Endothelial cell of umbilical vein (primary cell): Measurements from ENCODE around the gene GRK5. TPM values are rescaled to one million over a fixed set of nuclear protein-coding genes. Genes with fewer than 3 reads are reported as not detected.

Experiments used
- BruUV-seq: library from RNA; stranded (reverse); fragments of 400-500 nt; replicated peaks from 2 replicates; lab custom pipeline; 2021; lab: Mats Ljungman, UMichigan
- CTCF ChIA-PET: fragments of 300-600, 350-600 bp; sonication (Branson Sonifier 250); formaldehyde crosslinking; loops from one replicate; lab custom pipeline; 2021; ENCODE audit warnings: antibody characterized with exemption, inconsistent platforms; lab: Charles Lee
- POLR2A ChIA-PET: fragments of 300-600, 350-600 bp; sonication (Branson Sonifier 250); formaldehyde crosslinking; loops from one replicate; lab custom pipeline; 2021; ENCODE audit warnings: antibody characterized with exemption, inconsistent platforms; lab: Charles Lee
- DNase-seq: peaks from one replicate; pipeline ENCODE4 v3.0.0-alpha.2; 2011; ENCODE audit warnings: low read depth, low spot score
- FAIRE-seq: peaks from 2 replicates; lab custom pipeline; 2011; peaks lifted over from hg19 to GRCh38; lab: Jason Lieb, UNC
- H2AFZ ChIP-seq: 2 replicates; pipeline ENCODE4 v1.6.0; 2012; ENCODE audit warnings: low read depth, low read length, control low read depth, inconsistent platforms
- H3K27ac ChIP-seq: 2 replicates; pipeline ENCODE4 v1.5.1; 2011; ENCODE audit warnings: low read depth, mild to moderate bottlenecking, control low read depth, low read length, moderate library complexity; ENCODE audit not compliant: insufficient read depth
- H3K27me3 ChIP-seq, 2 experiments: 2 replicates each; pipeline versions ENCODE4 v1.6.0 to v1.6.1; 2011; ENCODE audit warnings: low read length in 2 of 2, mixed read lengths in 1 of 2; ENCODE audit not compliant: control insufficient read depth in 2 of 2, insufficient read depth in 2 of 2
- H3K36me3 ChIP-seq, 2 experiments: 2 replicates in 1 of 2; 3 replicates in 1 of 2; pipeline ENCODE4 v1.5.1; 2011; ENCODE audit warnings: low read length in 2 of 2, mild to moderate bottlenecking in 1 of 2, moderate library complexity in 1 of 2; ENCODE audit not compliant: control insufficient read depth in 2 of 2, insufficient read depth in 2 of 2; ENCODE audit errors: extremely low read depth in 1 of 2
- H3K4me1 ChIP-seq: 3 replicates; pipeline ENCODE4 v1.5.1; 2011; ENCODE audit warnings: mild to moderate bottlenecking, low read length; ENCODE audit not compliant: control insufficient read depth, insufficient read depth; ENCODE audit errors: extremely low read depth
- H3K4me2 ChIP-seq: 2 replicates; pipeline ENCODE4 v1.6.1; 2011; ENCODE audit warnings: low read length, control low read depth, mixed read lengths; ENCODE audit not compliant: insufficient read depth
- H3K4me3 ChIP-seq, 3 experiments: fragments of 200-600 bp in 1 of 3; sonication (generic), shearing (Covaris generic) in 1 of 3; replicated peaks in 1 of 3; 2 replicates each; pipeline ENCODE4 v1.5.1; 2011 to 2016; ENCODE audit warnings: control low read depth in 3 of 3, low read length in 3 of 3, mild to moderate bottlenecking in 2 of 3, inconsistent platforms in 1 of 3, low read depth in 1 of 3, moderate library complexity in 1 of 3; ENCODE audit not compliant: insufficient read depth in 1 of 3
- H3K79me2 ChIP-seq: 2 replicates; pipeline ENCODE4 v1.6.0; 2012; ENCODE audit warnings: low read length, inconsistent platforms; ENCODE audit not compliant: control insufficient read depth, insufficient read depth
- H3K9ac ChIP-seq: replicated peaks from 2 replicates; pipeline ENCODE3; 2011; ENCODE audit warnings: low read length, control low read depth; ENCODE audit not compliant: insufficient read depth; ENCODE audit errors: extremely low read depth
- H3K9me1 ChIP-seq: replicated peaks from 3 replicates; pipeline ENCODE4 v1.6.0; 2011; ENCODE audit warnings: mild to moderate bottlenecking, low read length; ENCODE audit not compliant: control insufficient read depth, insufficient read depth; ENCODE audit errors: extremely low read depth
- H3K9me3 ChIP-seq: replicated peaks from 2 replicates; pipeline ENCODE4 v1.5.1; 2012; ENCODE audit warnings: low read length, inconsistent platforms; ENCODE audit not compliant: control insufficient read depth, insufficient read depth
- H4K20me1 ChIP-seq: replicated peaks from 2 replicates; pipeline ENCODE3; 2011; ENCODE audit warnings: mild to moderate bottlenecking, low read length; ENCODE audit not compliant: control insufficient read depth, insufficient read depth; ENCODE audit errors: extremely low read depth
- CTCF ChIP-seq, 2 donors: IDR thresholded peaks; 1 replicate in 1 of 2; 2 replicates in 1 of 2; pipeline ENCODE4 v1.5.1; 2011; ENCODE audit warnings: low read length in 2 of 2, mild to moderate bottlenecking in 2 of 2, moderate library complexity in 2 of 2, control low read depth in 1 of 2, inconsistent platforms in 1 of 2, low read depth in 1 of 2; ENCODE audit not compliant: insufficient read depth in 1 of 2; ENCODE audit errors: extremely low read depth in 1 of 2
- EZH2 ChIP-seq: IDR thresholded peaks from 2 replicates; pipeline ENCODE4 v1.6.1; 2012; ENCODE audit warnings: borderline replicate concordance, low read depth, mild to moderate bottlenecking, moderate library complexity, low read length, inconsistent platforms; ENCODE audit not compliant: severe bottlenecking
- FOS ChIP-seq: IDR thresholded peaks from 2 replicates; pipeline ENCODE4 v1.6.1; 2011; ENCODE audit warnings: mild to moderate bottlenecking, low read length, moderate library complexity, borderline replicate concordance; ENCODE audit not compliant: insufficient read depth
- GATA2 ChIP-seq: IDR thresholded peaks from 2 replicates; pipeline ENCODE4 v1.7.0; 2011; ENCODE audit warnings: low read depth, mild to moderate bottlenecking, moderate library complexity, mixed read lengths, low read length; ENCODE audit not compliant: insufficient read length, insufficient read depth
- JUN ChIP-seq: IDR thresholded peaks from 2 replicates; pipeline ENCODE4 v1.6.1; 2011; ENCODE audit warnings: borderline replicate concordance, low read depth; ENCODE audit not compliant: insufficient read length, insufficient read depth
- MAX ChIP-seq: IDR thresholded peaks from 2 replicates; pipeline ENCODE4 v1.6.1; 2011; ENCODE audit not compliant: insufficient read depth, insufficient read length
- MYC ChIP-seq: IDR thresholded peaks from one replicate; pipeline ENCODE4 v1.6.1; 2011; ENCODE audit warnings: mild to moderate bottlenecking, low read depth, low read length
- POLR2A ChIP-seq: IDR thresholded peaks from 2 replicates; pipeline ENCODE4 v1.6.1; 2012; ENCODE audit warnings: low read depth, mild to moderate bottlenecking, control low read depth, low read length
- POLR2AphosphoS5 ChIP-seq: IDR thresholded peaks from 2 replicates; pipeline ENCODE4 v1.6.1; 2012; ENCODE audit warnings: low read depth, mild to moderate bottlenecking, control low read depth, low read length, moderate library complexity; ENCODE audit not compliant: insufficient read depth
- dilution Hi-C: fragments of 300-500 bp; cut with MboI; formaldehyde crosslinking; loops from one replicate; pipeline ENCODE4 v1.15.0; 2019; ENCODE audit warnings: low sequenced_read_pairs; ENCODE audit not compliant: extremely low pct_ligation_motif_present
- intact Hi-C: fragments of 100-400 bp; cut with micrococcal nuclease; formaldehyde crosslinking; loops from one replicate; pipeline ENCODE4 v1.10.0; 2022
- polyA plus RNA-seq, 4 experiments: library from polyadenylated mRNA; depleted of rRNA in 3 of 4; stranded (reverse) in 3 of 4; unstranded in 1 of 4; fragments of >200 nt; gene quantifications; 2 replicates each; pipeline versions ENCODE4 v1.2.1 to v1.2.3, GENCODE V29; 2011 to 2012; ENCODE audit warnings: missing spikeins in 1 of 4
- total RNA-seq: library from RNA; stranded (reverse); gene quantifications from 2 replicates; pipeline ENCODE4 v1.2.3, GENCODE V29; 2021

Gene GRK5
- total and polyA plus RNA-seq, 2 donors (not counting 3 experiments of a cell fraction or from before 2014, with no cell fraction given), result 13.1 to 29.5 TPM

- intact Hi-C loops, result no loop called here
- no peaks in the 10 kb centered on the region for H3K79me2 ChIP-seq
- no TSS peak for BruUV-seq
Measured at GRCh38 chr10:119286983-119287633, 79.7 kb downstream of the GRK5 start.

More at GRCh38 chr10:119286983-119287633, 79.7 kb downstream of the GRK5 start:
- Histone ChIP-seq H3K27me3 (no peaks in the 10 kb centered on the region), H4K20me1 (no peaks in the 10 kb centered on the region), H2AFZ (no peak overlapping the region), H3K4me3 (no peak overlapping the region), H3K9me1 (no peaks in the 10 kb centered on the region), H3K27ac (no peak overlapping the region), H3K36me3 (no peaks in the 10 kb centered on the region), H3K4me1 (peaks cover 2% of the 10 kb centered on the region), H3K9ac (no peak overlapping the region), H3K9me3 (no peaks in the 10 kb centered on the region), H3K4me2 (no peak overlapping the region)
- DNase-seq (no peak), FAIRE-seq (no peak)
- TF ChIP-seq CTCF (IDR thresholded peaks at IDR 0.05; ENCODE audit: extremely low read depth in 1 of 2, insufficient read depth in 1 of 2, low read depth in 1 of 2, low read length in 2 of 2), result no peak
- no peak for TF ChIP-seq POLR2AphosphoS5
- TF ChIP-seq GATA2, result no peak
- TF ChIP-seq POLR2A, result no peak
- TF ChIP-seq JUN, result no peak
- TF ChIP-seq FOS, result no peak
- no peak for TF ChIP-seq MYC
- TF ChIP-seq EZH2, result no peak
- no peak for TF ChIP-seq MAX
- ChIA-PET POLR2A (no interaction called here), CTCF (no interaction called here)
- dilution Hi-C loops, result no loop called here
